ENCODE data around the gene HCN1.

HCN1 gene

GRCh38 chr5:45642370-45642769 is 53.8 kb downstream of the HCN1 start:
- no peak for DNase-seq (ENCODE audit: low read depth, low spot score)
- H3K4me3 ChIP-seq (ENCODE audit: low read depth, low read length) = no peak overlapping the region
- ChIA-PET POLR2A (no interaction called here), CTCF (no interaction called here)
- no peak for TF ChIP-seq CTCF (IDR thresholded peaks at IDR 0.05; ENCODE audit: insufficient read depth, low read length, missing control alignments)

GRCh38 chr5:45639040-45639439 is 57.1 kb downstream of the HCN1 start:
- ChIA-PET POLR2A (no interaction called here), CTCF (no interaction called here)
- DNase-seq (ENCODE audit: low read depth, low spot score) = no peak
- no peak for TF ChIP-seq CTCF (IDR thresholded peaks at IDR 0.05; ENCODE audit: insufficient read depth, low read length, missing control alignments)
- H3K4me3 ChIP-seq (ENCODE audit: low read depth, low read length) = no peak overlapping the region

- ChIA-PET CTCF (no interaction called here), POLR2A (no interaction called here)
- no peak for DNase-seq (ENCODE audit: low read depth, low spot score)
- no peak overlapping the region for H3K4me3 ChIP-seq (ENCODE audit: low read depth, low read length)
- TF ChIP-seq CTCF (IDR thresholded peaks at IDR 0.05; ENCODE audit: insufficient read depth, low read length, missing control alignments) = no peak
These were observed 69.0 kb downstream of the HCN1 start for GRCh38 chr5:45627076-45627656.

GRCh38 chr5:45623832-45624231 is 72.3 kb downstream of the HCN1 start:
- ChIA-PET POLR2A (no interaction called here), CTCF (no interaction called here)
- no peak for DNase-seq (ENCODE audit: low read depth, low spot score)
- no peak for TF ChIP-seq CTCF (IDR thresholded peaks at IDR 0.05; ENCODE audit: insufficient read depth, low read length, missing control alignments)
- H3K4me3 ChIP-seq (ENCODE audit: low read depth, low read length) = no peak overlapping the region

GRCh38 chr5:45622365-45622764 is 73.8 kb downstream of the HCN1 start:
- no peak for TF ChIP-seq CTCF (IDR thresholded peaks at IDR 0.05; ENCODE audit: insufficient read depth, low read length, missing control alignments)
- ChIA-PET CTCF (no interaction called here), POLR2A (no interaction called here)
- no peak overlapping the region for H3K4me3 ChIP-seq (ENCODE audit: low read depth, low read length)
- DNase-seq (ENCODE audit: low read depth, low spot score) = no peak

GRCh38 chr5:45617859-45618416 is 78.2 kb downstream of the HCN1 start:
- TF ChIP-seq CTCF (IDR thresholded peaks at IDR 0.05; ENCODE audit: insufficient read depth, low read length, missing control alignments) = no peak
- no peak overlapping the region for H3K4me3 ChIP-seq (ENCODE audit: low read depth, low read length)
- ChIA-PET CTCF (no interaction called here), POLR2A (no interaction called here)
- DNase-seq (ENCODE audit: low read depth, low spot score) = no peak
